Astrocyte (in vitro differentiated cells and primary cell): Measurements from ENCODE around the gene FIG4. TPM values are rescaled to one million over a fixed set of nuclear protein-coding genes. Genes with fewer than 3 reads are reported as not detected.

Experiments used
- DNase-seq: peaks from one replicate; pipeline ENCODE4 v3.0.0-alpha.2; 2010; ENCODE audit warnings: low read depth
- FAIRE-seq: peaks from 2 replicates; lab custom pipeline; 2011; peaks lifted over from hg19 to GRCh38; lab: Jason Lieb, UNC
- H2AFZ ChIP-seq: 2 replicates; pipeline ENCODE4 v1.6.0; 2012; ENCODE audit warnings: low read depth, low read length, inconsistent platforms
- H3K27ac ChIP-seq: 2 replicates; pipeline ENCODE4 v1.5.1; 2011; ENCODE audit warnings: low read depth, low read length, inconsistent platforms
- H3K27me3 ChIP-seq: 2 replicates; pipeline ENCODE4 v1.6.0; 2011; ENCODE audit warnings: low read length, inconsistent platforms; ENCODE audit not compliant: insufficient read depth
- H3K36me3 ChIP-seq: 2 replicates; pipeline ENCODE4 v1.5.1; 2011; ENCODE audit warnings: low read length, inconsistent platforms; ENCODE audit not compliant: insufficient read depth
- H3K4me1 ChIP-seq: 2 replicates; pipeline ENCODE4 v1.5.1; 2011; ENCODE audit warnings: low read length, inconsistent platforms; ENCODE audit not compliant: insufficient read depth
- H3K4me2 ChIP-seq: 2 replicates; pipeline ENCODE4 v1.6.0; 2012; ENCODE audit warnings: low read length, inconsistent platforms
- H3K4me3 ChIP-seq: 2 replicates; pipeline ENCODE4 v1.5.1; 2011; ENCODE audit warnings: low read depth, mild to moderate bottlenecking, low read length, inconsistent platforms; ENCODE audit not compliant: insufficient read depth
- H3K79me2 ChIP-seq: 2 replicates; pipeline ENCODE4 v1.6.0; 2012; ENCODE audit warnings: mild to moderate bottlenecking, low read length, inconsistent platforms; ENCODE audit not compliant: insufficient read depth
- H3K9ac ChIP-seq: 2 replicates; pipeline ENCODE4 v1.6.0; 2012; ENCODE audit warnings: mild to moderate bottlenecking, low read length, inconsistent platforms
- H3K9me3 ChIP-seq: 2 replicates; pipeline ENCODE4 v1.5.1; 2012; ENCODE audit warnings: low read depth, mild to moderate bottlenecking, low read length, inconsistent platforms; ENCODE audit not compliant: insufficient read depth
- H4K20me1 ChIP-seq: 2 replicates; pipeline ENCODE4 v1.6.0; 2012; ENCODE audit warnings: low read length, inconsistent platforms; ENCODE audit not compliant: insufficient read depth
- H3K27ac Mint-ChIP-seq: one replicate; pipeline ENCODE4 v1.8.0; 2021; ENCODE audit warnings: mild to moderate bottlenecking, mixed read lengths; ENCODE audit not compliant: unreplicated experiment
- H3K27me3 Mint-ChIP-seq: one replicate; pipeline ENCODE4 v1.8.0; 2021; ENCODE audit warnings: low read depth, mixed read lengths; ENCODE audit not compliant: unreplicated experiment
- H3K36me3 Mint-ChIP-seq: one replicate; pipeline ENCODE4 v1.8.0; 2021; ENCODE audit warnings: low read depth, mixed read lengths; ENCODE audit not compliant: unreplicated experiment
- H3K4me1 Mint-ChIP-seq: one replicate; pipeline ENCODE4 v1.8.0; 2021; ENCODE audit warnings: low read depth, mixed read lengths; ENCODE audit not compliant: unreplicated experiment
- H3K4me3 Mint-ChIP-seq: one replicate; pipeline ENCODE4 v1.8.0; 2021; ENCODE audit warnings: mild to moderate bottlenecking, moderate library complexity, mixed read lengths; ENCODE audit not compliant: unreplicated experiment
- H3K9me3 Mint-ChIP-seq: one replicate; pipeline ENCODE4 v1.8.0; 2021; ENCODE audit warnings: mild to moderate bottlenecking, mixed read lengths; ENCODE audit not compliant: unreplicated experiment
- EZH2 ChIP-seq: IDR thresholded peaks from 2 replicates; pipeline ENCODE4 v1.6.1; 2012; ENCODE audit warnings: mild to moderate bottlenecking, low read length, inconsistent platforms; ENCODE audit not compliant: insufficient read depth
- total RNA-seq: library from RNA; stranded (reverse); gene quantifications from 2 replicates; pipeline ENCODE4 v1.2.1, GENCODE V29; 2021
- TF ChIP-seq, protein P1 (sequence below): IDR thresholded peaks from 2 replicates; pipeline ENCODE4 v1.5.1; 2011; ENCODE audit warnings: low read depth, mild to moderate bottlenecking, inconsistent platforms, low read length, moderate library complexity; ENCODE audit not compliant: insufficient read depth

FIG4 gene
- total RNA-seq, 1 donor from 2014 or later, result 8.4 TPM

DNA sequence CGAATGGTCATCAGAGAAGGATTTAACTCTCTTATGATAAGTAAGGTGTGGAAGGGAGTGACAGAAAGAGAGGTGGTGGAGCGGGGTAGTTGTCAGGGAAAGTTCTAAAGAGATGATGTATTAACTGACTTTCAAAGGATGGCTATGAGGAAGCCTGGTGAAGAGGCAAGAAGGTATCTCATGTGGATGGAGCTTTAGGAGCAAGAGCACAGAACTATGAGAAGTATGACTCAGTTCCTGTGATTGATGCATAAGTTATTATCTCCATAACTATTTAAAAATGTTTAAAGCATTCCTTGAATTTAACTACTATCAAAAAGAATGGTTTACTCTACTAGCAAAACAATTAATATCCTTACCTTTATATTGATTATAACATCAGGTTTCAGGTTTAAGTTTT is 28.9 kb upstream of the FIG4 start:
- Histone ChIP-seq H3K9ac (no peak overlapping the region), H3K4me2 (no peak overlapping the region), H3K36me3 (no peaks in the 10 kb centered on the region), H3K9me3 (no peaks in the 10 kb centered on the region), H4K20me1 (no peaks in the 10 kb centered on the region), H2AFZ (no peak overlapping the region), H3K4me3 (no peak overlapping the region), H3K27ac (no peak overlapping the region), H3K79me2 (no peaks in the 10 kb centered on the region), H3K27me3 (no peaks in the 10 kb centered on the region), H3K4me1 (no peaks in the 10 kb centered on the region)
- FAIRE-seq (no peak), DNase-seq (no peak)
- Mint-ChIP-seq H3K36me3 (no peaks in the 10 kb centered on the region), H3K27me3 (no peaks in the 10 kb centered on the region), H3K27ac (no peak overlapping the region), H3K4me3 (no peak overlapping the region), H3K4me1 (no peaks in the 10 kb centered on the region), H3K9me3 (no peaks in the 10 kb centered on the region)
- TF ChIP-seq, protein P1, sequence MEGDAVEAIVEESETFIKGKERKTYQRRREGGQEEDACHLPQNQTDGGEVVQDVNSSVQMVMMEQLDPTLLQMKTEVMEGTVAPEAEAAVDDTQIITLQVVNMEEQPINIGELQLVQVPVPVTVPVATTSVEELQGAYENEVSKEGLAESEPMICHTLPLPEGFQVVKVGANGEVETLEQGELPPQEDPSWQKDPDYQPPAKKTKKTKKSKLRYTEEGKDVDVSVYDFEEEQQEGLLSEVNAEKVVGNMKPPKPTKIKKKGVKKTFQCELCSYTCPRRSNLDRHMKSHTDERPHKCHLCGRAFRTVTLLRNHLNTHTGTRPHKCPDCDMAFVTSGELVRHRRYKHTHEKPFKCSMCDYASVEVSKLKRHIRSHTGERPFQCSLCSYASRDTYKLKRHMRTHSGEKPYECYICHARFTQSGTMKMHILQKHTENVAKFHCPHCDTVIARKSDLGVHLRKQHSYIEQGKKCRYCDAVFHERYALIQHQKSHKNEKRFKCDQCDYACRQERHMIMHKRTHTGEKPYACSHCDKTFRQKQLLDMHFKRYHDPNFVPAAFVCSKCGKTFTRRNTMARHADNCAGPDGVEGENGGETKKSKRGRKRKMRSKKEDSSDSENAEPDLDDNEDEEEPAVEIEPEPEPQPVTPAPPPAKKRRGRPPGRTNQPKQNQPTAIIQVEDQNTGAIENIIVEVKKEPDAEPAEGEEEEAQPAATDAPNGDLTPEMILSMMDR, result no peak
- no peak for TF ChIP-seq EZH2

DNA sequence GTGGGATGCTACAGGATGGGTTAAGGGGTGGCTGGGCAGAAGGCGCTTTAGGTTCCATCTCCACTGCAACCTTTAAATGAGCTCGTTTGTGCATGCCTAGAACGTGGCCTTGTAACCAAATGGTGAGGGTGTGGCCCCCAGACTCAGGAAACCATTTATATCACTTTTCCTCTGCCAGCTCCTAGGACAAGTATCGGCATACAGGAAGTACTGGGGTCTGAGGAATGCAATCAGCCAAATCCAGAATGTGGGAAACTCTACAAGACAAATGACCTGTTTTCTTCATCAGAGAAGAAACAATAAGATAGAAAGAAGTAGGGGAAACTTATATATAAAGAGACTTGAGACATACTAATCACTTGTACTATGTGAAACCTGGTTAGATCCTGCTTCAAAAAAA is 21.3 kb upstream of the FIG4 start:
- DNase-seq (no peak), FAIRE-seq (no peak)
- Histone ChIP-seq H3K9me3 (no peaks in the 10 kb centered on the region), H3K4me2 (no peak overlapping the region), H3K36me3 (no peaks in the 10 kb centered on the region), H3K4me1 (peaks cover 5% of the 10 kb centered on the region), H3K27ac (no peak overlapping the region), H3K79me2 (no peaks in the 10 kb centered on the region), H2AFZ (no peak overlapping the region), H4K20me1 (no peaks in the 10 kb centered on the region), H3K4me3 (no peak overlapping the region), H3K27me3 (no peaks in the 10 kb centered on the region), H3K9ac (no peak overlapping the region)
- no peak for TF ChIP-seq EZH2
- TF ChIP-seq, protein P1, result no peak
- H3K27me3 Mint-ChIP-seq, result no peaks in the 10 kb centered on the region
- peaks cover 11% of the 10 kb centered on the region for H3K4me1 Mint-ChIP-seq
- no peak overlapping the region for H3K4me3 Mint-ChIP-seq
- H3K27ac Mint-ChIP-seq, result peak overlapping the region; percentile 47
- H3K36me3 Mint-ChIP-seq, result peaks cover 2% of the 10 kb centered on the region
- H3K9me3 Mint-ChIP-seq, result no peaks in the 10 kb centered on the region

GRCh38 chr6:109671733-109672132 is 19.4 kb upstream of the FIG4 start:
- Histone ChIP-seq H3K27ac (no peak overlapping the region), H3K4me2 (peak overlapping the region; percentile 23), H3K9me3 (no peaks in the 10 kb centered on the region), H3K4me3 (no peak overlapping the region), H2AFZ (no peak overlapping the region), H3K4me1 (peaks cover 5% of the 10 kb centered on the region), H4K20me1 (no peaks in the 10 kb centered on the region), H3K9ac (no peak overlapping the region), H3K79me2 (no peaks in the 10 kb centered on the region), H3K36me3 (no peaks in the 10 kb centered on the region), H3K27me3 (no peaks in the 10 kb centered on the region)
- H3K4me1 Mint-ChIP-seq, result peaks cover 11% of the 10 kb centered on the region
- DNase-seq (peak; percentile 55), FAIRE-seq (no peak)
- no peaks in the 10 kb centered on the region for H3K27me3 Mint-ChIP-seq
- no peak overlapping the region for H3K4me3 Mint-ChIP-seq
- H3K36me3 Mint-ChIP-seq, result peaks cover 2% of the 10 kb centered on the region
- H3K27ac Mint-ChIP-seq, result no peak overlapping the region
- no peaks in the 10 kb centered on the region for H3K9me3 Mint-ChIP-seq
- no peak for TF ChIP-seq EZH2
- TF ChIP-seq, protein P1, result no peak
